Bladder microvascular endothelial cell (primary cell): ENCODE results near the gene IPO5. TPM values are rescaled to one million over a fixed set of nuclear protein-coding genes. Genes with fewer than 3 reads are reported as not detected.

Source experiments
- total RNA-seq: library from RNA; depleted of rRNA; stranded (reverse); fragments of >200 nt; gene quantifications from 2 replicates; pipeline ENCODE4 v1.2.3, GENCODE V29; 2014

Gene IPO5
- total RNA-seq: 113 and 171 TPM in 2 replicates

GRCh38 chr13:97953376-97953970 lies at the start of gene IPO5:
TSS of gene IPO5 (plus strand) at chr13:97953675. CDS start at chr13:97976697, 23,022 bp downstream.

Other genes starting within 250 kb of the IPO5 start
- 6.6 and 32.7 TPM in 2 replicates for gene FARP1, start 189.4 kb downstream of the IPO5 start, total RNA-seq
- gene RNF113B, start 223.6 kb downstream of the IPO5 start, total RNA-seq: not detected in 2 replicates